Lower lobe of right lung (tissue), 2 donors: ENCODE data around the gene PRKN. TPM values are rescaled to one million over a fixed set of nuclear protein-coding genes. Genes with fewer than 3 reads are reported as not detected.

Experiments
- ATAC-seq, 2 donors: fragments of 200-7000 bp; cut with Tn5 transposase; one replicate each; pipeline ENCODE4 v1.9.1; 2020 to 2022; ENCODE audit warnings: mild to moderate bottlenecking in 2 of 2, moderate library complexity in 2 of 2
- DNase-seq: peaks from one replicate; pipeline ENCODE4 v3.0.0-alpha.2; 2020
- H3K27ac ChIP-seq: fragments of 200-600 bp; one replicate; pipeline ENCODE4 v1.8.0; 2022
- H3K27me3 ChIP-seq: fragments of 200-600 bp; one replicate; pipeline ENCODE4 v1.8.0; 2022; ENCODE audit warnings: low read depth
- H3K36me3 ChIP-seq: fragments of 200-600 bp; one replicate; pipeline ENCODE4 v1.8.0; 2022; ENCODE audit warnings: mild to moderate bottlenecking
- H3K4me1 ChIP-seq: fragments of 200-600 bp; one replicate; pipeline ENCODE4 v1.8.0; 2022
- H3K4me3 ChIP-seq: fragments of 200-600 bp; one replicate; pipeline ENCODE4 v1.8.0; 2022; ENCODE audit warnings: mild to moderate bottlenecking
- H3K9me3 ChIP-seq: fragments of 200-600 bp; one replicate; pipeline ENCODE4 v1.8.0; 2022
- CTCF ChIP-seq: fragments of 200-600 bp; IDR thresholded peaks from one replicate; pipeline ENCODE4 v1.8.0; 2022; ENCODE audit warnings: antibody characterized with exemption, mild to moderate bottlenecking
- intact Hi-C: fragments of 100-400 bp; cut with DNase I; formaldehyde crosslinking; loops from one replicate; pipeline ENCODE4 v1.11.0; 2022
- total RNA-seq: library from RNA; stranded (reverse); fragmentation: NEBNext Ultra II Directional; extraction: Animal tissue kit (Norgen Biotek cat#: 25700); gene quantifications from one replicate; pipeline ENCODE4 v1.2.1, GENCODE V29; 2021
- donor health status: DM: no; HTN: yes; CAD: no; lungs with severe emphysema.

Gene PRKN
- total RNA-seq, 1 donor from 2014 or later: 6.1 TPM

GRCh38 chr6:161956082-161956481, 771.5 kb downstream of the PRKN start:
- Histone ChIP-seq H3K36me3 (no peaks in the 10 kb centered on the region), H3K4me3 (no peak overlapping the region), H3K27me3 (no peaks in the 10 kb centered on the region), H3K4me1 (no peaks in the 10 kb centered on the region), H3K27ac (no peak overlapping the region), H3K9me3 (no peaks in the 10 kb centered on the region)
- no peak for TF ChIP-seq CTCF
- ATAC-seq (no peak), DNase-seq (no peak)
- intact Hi-C loops: no loop called here

GRCh38 chr6:161954699-161955276, 772.8 kb downstream of the PRKN start:
- ATAC-seq: no peak
- intact Hi-C loops: no loop called here
- no peaks in the 10 kb centered on the region for H3K9me3 ChIP-seq
- TF ChIP-seq CTCF: no peak
- H3K27ac ChIP-seq: no peak overlapping the region
- H3K27me3 ChIP-seq: no peaks in the 10 kb centered on the region
- H3K4me3 ChIP-seq: no peak overlapping the region
- DNase-seq: no peak
- H3K36me3 ChIP-seq: no peaks in the 10 kb centered on the region
- no peaks in the 10 kb centered on the region for H3K4me1 ChIP-seq

GRCh38 chr6:161954077-161954476, 773.5 kb downstream of the PRKN start:
- no peak overlapping the region for H3K4me3 ChIP-seq
- ATAC-seq (no peak), DNase-seq (no peak)
- H3K27ac ChIP-seq: no peak overlapping the region
- H3K36me3 ChIP-seq: no peaks in the 10 kb centered on the region
- no peak for TF ChIP-seq CTCF
- H3K4me1 ChIP-seq: no peaks in the 10 kb centered on the region
- no peaks in the 10 kb centered on the region for H3K9me3 ChIP-seq
- no peaks in the 10 kb centered on the region for H3K27me3 ChIP-seq
- intact Hi-C loops: no loop called here

- no peak for ATAC-seq
- H3K36me3 ChIP-seq: no peaks in the 10 kb centered on the region
- no peaks in the 10 kb centered on the region for H3K4me1 ChIP-seq
These were observed 776.4 kb downstream of the PRKN start for GRCh38 chr6:161951126-161951525.

GRCh38 chr6:161949531-161949930, 778.0 kb downstream of the PRKN start:
- H3K4me1 ChIP-seq: no peaks in the 10 kb centered on the region
- no peak for DNase-seq
- intact Hi-C loops: no loop called here
- no peaks in the 10 kb centered on the region for H3K9me3 ChIP-seq
- H3K4me3 ChIP-seq: no peak overlapping the region
- TF ChIP-seq CTCF: no peak
- no peak overlapping the region for H3K27ac ChIP-seq
- H3K36me3 ChIP-seq: no peaks in the 10 kb centered on the region
- no peaks in the 10 kb centered on the region for H3K27me3 ChIP-seq
- no peak for ATAC-seq

More at GRCh38 chr6:161951126-161951525, 776.4 kb downstream of the PRKN start:
- DNase-seq: no peak
- no peaks in the 10 kb centered on the region for H3K27me3 ChIP-seq
- H3K9me3 ChIP-seq: no peaks in the 10 kb centered on the region
- intact Hi-C loops: no loop called here
- H3K27ac ChIP-seq: no peak overlapping the region
- no peak for TF ChIP-seq CTCF
- no peak overlapping the region for H3K4me3 ChIP-seq
